Measurements from ENCODE around the gene FAM174C. TPM values are rescaled to one million over a fixed set of nuclear protein-coding genes. Genes with fewer than 3 reads are reported as not detected.

FAM174C gene
- total RNA-seq, 1 donor from 2014 or later, result 19.1 TPM

DNA sequence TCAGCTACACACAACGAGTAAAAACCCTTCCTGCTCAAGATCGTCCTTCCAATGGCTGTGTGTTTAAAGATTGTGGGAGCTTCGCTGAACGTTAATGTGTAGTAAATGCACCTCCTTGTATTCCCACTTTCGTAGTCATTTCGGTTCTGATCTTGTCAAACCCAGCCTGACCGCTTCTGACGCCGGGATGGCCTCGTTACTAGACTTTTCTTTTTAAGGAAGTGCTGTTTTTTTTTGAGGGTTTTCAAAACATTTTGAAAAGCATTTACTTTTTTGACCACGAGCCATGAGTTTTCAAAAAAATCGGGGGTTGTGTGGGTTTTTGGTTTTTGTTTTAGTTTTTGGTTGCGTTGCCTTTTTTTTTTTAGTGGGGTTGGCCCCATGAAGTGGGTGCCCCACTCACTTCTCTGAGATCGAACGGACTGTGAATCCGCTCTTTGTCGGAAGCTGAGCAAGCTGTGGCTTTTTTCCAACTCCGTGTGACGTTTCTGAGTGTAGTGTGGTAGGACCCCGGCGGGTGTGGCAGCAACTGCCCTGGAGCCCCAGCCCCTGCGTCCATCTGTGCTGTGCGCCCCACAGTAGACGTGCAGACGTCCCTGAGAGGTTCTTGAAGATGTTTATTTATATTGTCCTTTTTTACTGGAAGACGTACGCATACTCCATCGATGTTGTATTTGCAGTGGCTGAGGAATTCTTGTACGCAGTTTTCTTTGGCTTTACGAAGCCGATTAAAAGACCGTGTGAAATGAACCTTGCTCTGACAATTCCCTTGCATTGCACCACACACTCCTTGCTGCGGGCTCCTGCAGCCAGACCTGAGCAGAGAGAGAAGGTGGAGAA, 2.7 kb upstream of the FAM174C start:
- DNase-seq (ENCODE audit: low read depth, low spot score), result no peak

GRCh38 chr19:1273263-1274041, 1.9 kb upstream of the FAM174C start:
- no peak for DNase-seq (ENCODE audit: low read depth, low spot score)

- DNase-seq (ENCODE audit: low read depth, low spot score), result no peak
Observed at GRCh38 chr19:1274081-1274851, 1.1 kb upstream of the FAM174C start.

GRCh38 chr19:1274852-1275259, 474 bp upstream of the FAM174C start:
- no peak for DNase-seq (ENCODE audit: low read depth, low spot score)

DNA sequence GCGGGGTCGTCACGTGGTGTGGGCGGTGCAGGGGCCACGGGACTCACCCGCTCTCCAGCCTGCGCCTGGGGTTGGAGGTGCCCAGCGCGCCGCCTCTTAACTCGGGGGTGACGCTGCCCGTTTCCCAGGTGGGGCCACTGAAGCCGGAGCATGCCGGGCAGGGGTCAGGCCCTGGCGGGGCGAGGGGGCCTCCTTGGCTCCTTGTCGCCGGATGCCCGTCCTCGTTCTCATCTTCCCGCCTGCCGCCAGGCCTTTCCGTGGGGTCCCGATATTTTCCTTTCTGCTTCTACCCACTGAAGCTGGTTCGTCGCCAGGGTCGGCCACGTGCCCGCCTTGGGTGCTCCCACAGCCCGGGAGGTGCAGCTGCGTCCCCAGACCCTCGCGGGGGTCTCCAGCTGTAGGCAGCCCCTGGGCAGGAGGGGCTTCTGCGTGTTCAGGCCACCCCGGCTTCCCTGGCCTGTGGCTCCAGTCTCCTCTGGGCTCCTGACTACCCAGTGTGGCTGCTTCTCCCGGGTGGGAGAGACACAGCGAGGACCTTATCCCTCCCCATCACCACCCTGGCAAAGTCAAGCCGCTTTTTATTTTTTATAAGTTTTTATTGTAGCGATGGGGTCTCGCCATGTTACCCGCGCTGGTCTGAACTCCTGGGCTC, 772 bp downstream of the FAM174C start:
- no peak for DNase-seq (ENCODE audit: low read depth, low spot score)

- DNase-seq (ENCODE audit: low read depth, low spot score), result no peak
Observed at GRCh38 chr19:1276628-1277022, 1.3 kb downstream of the FAM174C start.

DNA sequence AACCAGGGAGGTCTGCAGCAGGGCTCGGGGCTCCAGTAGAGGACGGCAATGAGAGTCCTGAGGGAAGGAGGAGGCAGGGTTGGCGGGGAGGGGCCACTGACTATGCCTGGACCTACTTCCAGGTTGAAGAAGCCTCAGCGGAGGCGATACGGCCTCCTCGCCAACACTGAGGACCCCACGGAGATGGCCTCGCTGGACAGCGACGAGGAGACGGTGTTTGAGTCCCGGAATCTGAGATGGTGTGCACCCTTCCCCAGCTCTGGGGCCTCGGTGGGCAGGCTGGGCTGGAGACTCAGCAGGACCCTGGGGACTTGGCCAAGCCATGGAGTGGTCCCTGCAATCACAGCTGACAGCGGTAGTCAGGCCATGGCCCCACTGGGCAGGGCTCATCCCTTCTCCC, 1.7 kb downstream of the FAM174C start:
- no peak for DNase-seq (ENCODE audit: low read depth, low spot score)

DNA sequence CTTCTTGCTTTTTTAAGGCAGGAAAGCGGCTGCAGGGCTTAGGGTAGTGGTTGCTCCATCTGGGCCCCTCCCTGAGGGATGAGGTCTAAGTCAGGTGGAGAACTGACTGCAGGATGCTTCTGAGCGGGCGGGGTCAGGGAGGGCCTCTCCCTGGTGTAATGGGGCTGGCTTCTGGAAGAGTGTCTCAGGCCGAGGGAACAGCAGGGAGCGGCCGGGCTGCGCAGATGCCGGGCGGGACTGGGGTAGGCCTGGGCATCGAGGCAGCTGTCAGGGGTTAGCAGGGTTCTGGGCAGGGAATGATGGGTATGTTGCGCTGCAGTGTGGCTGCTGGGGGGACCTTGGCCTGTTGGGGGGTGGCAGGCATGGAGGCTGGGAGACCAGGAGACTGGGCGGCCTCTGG, 2.7 kb downstream of the FAM174C start:
- DNase-seq (ENCODE audit: low read depth, low spot score), result no peak

GRCh38 chr19:1278713-1279660, 3.7 kb downstream of the FAM174C start:
- no peak for DNase-seq (ENCODE audit: low read depth, low spot score)

DNA sequence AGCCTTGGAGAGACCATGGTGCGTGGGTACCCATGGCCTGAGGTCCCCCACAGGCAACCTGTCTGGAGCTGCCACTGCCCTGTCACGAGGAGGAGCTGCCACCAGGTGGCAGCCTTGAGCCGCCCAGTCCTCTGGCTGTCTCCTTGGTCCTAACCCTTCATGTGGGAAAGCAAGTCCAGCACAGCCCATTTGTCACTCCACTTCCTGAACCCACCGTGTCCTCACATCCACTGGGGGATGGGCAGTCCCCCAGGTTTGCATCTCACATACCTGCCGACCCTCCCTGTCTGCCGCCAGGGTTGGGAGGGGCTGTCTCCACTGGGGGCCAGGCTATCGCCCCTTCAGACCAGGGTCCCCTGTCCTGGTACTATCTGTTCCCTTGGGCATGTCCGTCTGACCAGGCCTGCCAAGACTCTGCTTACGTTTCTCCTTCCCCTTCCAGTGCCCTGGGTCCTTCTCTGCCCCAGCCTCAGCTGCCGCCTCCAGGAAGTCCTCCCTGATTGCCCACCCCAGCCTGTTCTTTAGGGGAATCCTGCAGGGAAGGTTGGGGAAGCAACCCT, 4.5 kb downstream of the FAM174C start:
- DNase-seq (ENCODE audit: low read depth, low spot score), result no peak

DNA sequence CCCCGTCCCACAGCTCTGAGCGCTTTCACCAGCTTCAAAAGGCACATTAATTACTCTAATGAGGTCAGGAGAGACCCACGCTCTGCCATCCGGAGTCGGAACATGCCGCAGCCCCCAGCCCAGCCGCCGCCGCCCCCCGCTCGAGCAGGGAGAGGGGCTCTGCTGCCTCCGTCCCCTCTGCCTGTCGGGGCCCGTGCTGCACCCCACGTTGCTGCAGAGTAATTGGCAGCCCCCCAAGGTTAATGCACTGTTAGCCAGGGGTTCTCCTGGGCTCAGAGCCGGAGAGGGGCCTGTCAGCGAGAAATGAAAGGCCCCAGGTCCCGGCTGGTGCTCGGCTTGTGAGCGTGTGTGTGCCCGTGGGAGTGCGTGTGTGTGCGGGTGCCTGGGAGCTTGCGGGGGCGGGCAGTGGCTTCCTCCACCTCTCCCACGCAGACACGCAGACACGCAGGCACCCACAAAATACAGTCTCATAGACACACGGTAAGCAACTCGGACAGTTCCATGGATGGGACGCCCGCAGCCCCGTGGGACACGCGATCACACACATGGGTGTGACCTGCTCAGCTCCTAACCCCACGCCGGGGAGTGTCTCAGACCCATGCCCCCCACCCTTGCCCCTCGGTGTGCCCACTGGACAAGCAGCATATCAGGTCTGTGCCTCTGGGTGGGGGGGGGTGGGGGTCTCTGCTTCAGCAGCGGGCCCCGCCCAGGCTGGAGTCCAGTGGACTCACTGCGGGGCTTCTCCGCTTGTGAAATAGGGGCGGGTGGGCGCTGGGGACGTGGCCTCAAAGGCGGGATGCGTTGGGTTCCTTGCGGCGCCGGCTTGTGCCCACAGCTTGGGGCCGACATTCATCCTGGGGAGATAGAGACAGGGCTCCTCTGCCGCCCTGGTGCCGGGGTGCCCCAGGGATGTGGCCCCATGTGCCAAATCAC, 5.6 kb downstream of the FAM174C start:
- no peak for DNase-seq (ENCODE audit: low read depth, low spot score)

DNA sequence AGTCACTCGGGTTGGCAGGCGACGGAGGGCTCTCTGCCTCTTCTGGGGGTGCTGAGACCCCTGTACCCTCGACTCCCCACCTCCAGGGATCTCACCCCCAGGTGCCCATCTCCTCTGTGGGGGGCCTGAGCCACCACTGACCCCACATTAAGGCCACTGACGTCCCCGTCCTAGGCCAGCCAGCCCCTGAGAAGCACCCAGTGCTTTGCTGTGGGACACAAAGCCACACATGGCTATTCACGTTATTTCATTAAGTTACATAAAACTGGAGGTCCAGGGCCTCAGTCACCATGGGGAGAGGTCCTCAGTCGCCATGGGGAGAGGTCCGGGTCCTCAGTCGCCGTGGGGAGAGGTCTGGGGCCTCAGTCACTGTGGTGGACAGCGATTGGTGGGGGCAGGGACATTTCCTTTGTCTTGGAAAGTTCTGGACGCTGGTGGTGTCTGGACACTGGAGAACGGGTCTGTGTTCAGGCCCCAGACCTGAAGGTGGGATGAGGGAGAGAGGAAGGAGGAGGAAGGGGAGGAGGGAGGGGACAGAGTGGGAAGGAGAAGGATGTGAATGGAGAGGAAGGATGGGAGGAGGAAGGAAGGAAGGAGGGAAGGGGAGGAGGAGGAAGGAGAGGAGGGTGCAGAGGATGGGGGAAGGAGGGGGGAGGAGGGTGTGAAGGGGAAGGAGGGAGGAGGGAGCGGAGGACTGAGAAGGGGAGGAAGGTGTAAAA, 6.4 kb downstream of the FAM174C start:
- no peak for DNase-seq (ENCODE audit: low read depth, low spot score)

DNA sequence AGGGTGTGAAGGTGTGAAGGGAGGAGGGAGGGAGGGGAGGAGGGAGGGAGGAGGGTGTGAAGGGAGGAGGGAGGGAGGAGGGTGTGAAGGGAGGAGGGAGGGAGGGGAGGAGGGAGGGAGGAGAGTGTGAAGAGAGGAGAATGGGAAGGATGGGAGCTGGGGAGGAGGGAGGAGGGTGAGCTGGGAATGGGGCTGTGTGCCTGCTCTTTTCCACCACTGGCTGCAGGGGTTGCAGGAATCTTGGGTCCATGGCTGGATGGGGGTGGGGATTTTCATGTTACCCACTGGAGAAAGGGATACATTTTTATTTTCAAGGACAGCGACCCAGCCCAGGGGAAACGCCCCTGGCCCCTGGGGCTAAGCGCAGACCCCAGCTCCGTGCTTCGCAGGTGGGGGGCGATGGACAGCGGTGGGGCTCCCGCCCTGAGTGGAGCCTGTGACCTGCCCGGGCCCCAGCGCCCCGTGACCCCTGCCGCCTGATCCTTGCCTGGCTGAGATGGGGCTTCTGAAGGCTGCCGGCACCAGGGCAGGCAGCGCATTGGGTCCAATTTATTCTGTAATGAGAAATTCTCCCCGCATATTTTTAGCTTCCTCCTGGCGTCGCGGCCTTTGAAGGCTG, 7.4 kb downstream of the FAM174C start:
- no peak for DNase-seq (ENCODE audit: low read depth, low spot score)

DNA sequence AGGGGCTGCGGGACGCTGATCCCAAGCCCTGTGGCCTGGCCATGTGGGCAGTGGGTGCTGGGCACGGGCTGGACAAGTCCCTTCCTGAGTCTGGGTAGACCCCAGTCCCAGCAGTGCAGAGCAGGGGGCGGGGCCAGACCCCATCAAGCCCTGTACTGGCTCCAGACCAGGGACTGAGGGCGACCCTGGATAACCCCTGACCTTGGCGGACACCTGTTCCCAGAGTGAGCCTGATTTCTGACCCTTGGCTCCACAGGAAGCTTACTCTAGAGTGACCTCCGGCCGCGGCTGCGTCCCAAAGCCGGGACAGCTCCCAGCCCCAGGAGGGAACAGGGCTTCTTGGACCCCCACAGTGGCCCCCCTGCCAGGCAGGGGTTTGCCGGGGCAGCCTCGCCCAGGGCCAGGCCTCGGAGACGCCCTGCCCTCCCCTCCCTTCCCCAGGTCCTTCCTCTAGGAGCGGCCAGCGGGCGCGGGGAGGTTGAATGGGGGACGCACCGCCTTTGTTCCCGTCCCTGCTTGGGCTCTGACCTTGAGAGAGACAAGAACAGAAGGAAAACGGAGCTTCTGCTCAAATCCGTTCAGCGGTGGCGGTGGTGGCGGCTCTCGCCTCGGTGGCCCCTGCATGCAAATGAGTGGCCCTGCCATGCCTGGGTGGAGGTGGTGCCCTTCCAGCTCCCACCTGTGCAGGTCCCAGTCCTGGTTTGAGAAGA, 8.0 kb downstream of the FAM174C start:
- DNase-seq (ENCODE audit: low read depth, low spot score), result no peak

GRCh38 chr19:1283917-1284292, 8.6 kb downstream of the FAM174C start:
- no peak for DNase-seq (ENCODE audit: low read depth, low spot score)

DNA sequence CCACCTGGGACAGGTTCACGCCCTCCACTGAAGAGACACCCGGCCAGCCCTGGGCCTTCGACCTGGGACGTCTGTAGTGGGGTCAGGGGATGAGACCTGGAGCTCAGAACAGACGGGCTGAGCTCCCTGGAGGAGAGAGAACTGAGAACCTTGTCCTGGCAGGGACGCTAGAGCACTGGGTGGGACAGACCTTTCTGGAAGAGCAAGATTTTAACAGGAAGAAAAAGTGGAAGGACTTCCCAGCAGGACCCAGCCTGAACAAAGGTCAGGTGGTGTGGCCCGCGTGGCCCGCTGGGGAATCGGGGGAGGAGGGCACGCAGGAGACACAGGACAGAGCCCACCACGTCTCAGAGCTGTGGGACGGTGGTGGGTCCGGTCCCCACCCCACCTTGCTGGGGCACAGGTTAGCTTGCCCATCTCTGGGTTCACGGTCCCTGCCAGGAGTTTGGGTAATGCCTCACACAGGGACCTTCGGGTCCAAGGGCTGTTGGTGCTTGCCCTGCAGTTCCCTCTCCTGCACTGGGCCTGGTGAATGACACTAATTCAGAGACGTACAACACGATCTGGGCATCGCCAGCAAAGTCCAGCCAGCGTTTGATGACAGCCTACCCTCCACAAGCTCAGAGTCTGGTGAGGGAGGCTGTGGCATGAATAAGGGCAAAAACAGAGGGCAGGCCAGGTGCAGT, 9.1 kb downstream of the FAM174C start:
- no peak for DNase-seq (ENCODE audit: low read depth, low spot score)
